IMR-90 (cell line): ENCODE results near the gene SRPRB. TPM values are rescaled to one million over a fixed set of nuclear protein-coding genes. Genes with fewer than 3 reads are reported as not detected.

Experiments
- polyA plus RNA-seq, 3 experiments: library from polyadenylated mRNA; depleted of rRNA; stranded (reverse); fragments of >200 nt; gene quantifications; 2 replicates each; pipeline ENCODE4 v1.2.3, GENCODE V29; 2012; ENCODE audit warnings: low replicate concordance in 1 of 3
- total RNA-seq: library from RNA; depleted of rRNA; stranded (reverse); fragments of >200 nt; gene quantifications from 2 replicates; pipeline ENCODE4 v1.2.3, GENCODE V29; 2012; rRNA removed

The SRPRB gene
- total and polyA plus RNA-seq, 2 of the 4 experiments (the other 2 are of a cell fraction), result 28.8 to 131 TPM

Other genes starting within 250 kb of the SRPRB start
- gene CDV3, start 232.1 kb upstream of the SRPRB start, total RNA-seq, result 120 and 189 TPM in 2 replicates
- 78.1 and 93.6 TPM in 2 replicates for gene CDV3, start 232.1 kb upstream of the SRPRB start, polyA plus RNA-seq (2012; rRNA removed)
- gene TOPBP1, start 143.9 kb upstream of the SRPRB start, total RNA-seq, result 50.0 and 50.5 TPM in 2 replicates
- gene TOPBP1, start 143.9 kb upstream of the SRPRB start, polyA plus RNA-seq (2012; rRNA removed), result 19.2 and 19.5 TPM in 2 replicates
- gene TF, start 59.4 kb upstream of the SRPRB start, total RNA-seq, result not detected in 2 replicates
- 0.01 and 0.07 TPM in 2 replicates for gene TF, start 59.4 kb upstream of the SRPRB start, polyA plus RNA-seq (2012; rRNA removed)
- gene RAB6B, start 90.1 kb downstream of the SRPRB start, total RNA-seq, result 0.18 and 0.28 TPM in 2 replicates
- gene RAB6B, start 90.1 kb downstream of the SRPRB start, polyA plus RNA-seq (2012; rRNA removed), result 1.2 and 1.4 TPM in 2 replicates
- under 0.01 TPM in 2 replicates for gene SLCO2A1, start 224.1 kb downstream of the SRPRB start, total RNA-seq
- 1.2 and 1.5 TPM in 2 replicates for gene SLCO2A1, start 224.1 kb downstream of the SRPRB start, polyA plus RNA-seq (2012; rRNA removed)